ENCODE results near the gene TOP2A.
"Not testable (repeated sequence)": the region's sequence is repeated elsewhere in the genome, so short reads cannot be mapped to it uniquely, and the experiment has no call there.

Gene TOP2A

DNA sequence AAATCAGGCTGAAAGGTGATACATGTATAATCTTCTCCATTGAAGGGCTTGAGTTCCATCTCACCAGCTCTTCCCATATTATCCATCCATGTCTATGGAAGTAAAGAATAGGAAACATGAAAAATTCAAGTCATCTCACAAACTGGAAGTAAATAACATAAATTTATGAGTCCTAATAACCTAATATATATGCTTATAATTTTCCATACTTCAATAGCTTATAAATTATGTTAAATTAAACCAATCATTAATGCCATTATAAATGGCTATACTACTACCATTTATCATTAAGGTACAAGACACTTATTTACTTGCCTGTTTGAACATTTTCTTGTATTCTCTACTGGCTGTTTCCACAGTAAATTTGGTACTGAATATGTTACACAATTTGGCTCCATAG is 4.8 kb downstream of the TOP2A start:
- no peaks in the 10 kb centered on the region for H3K27me3 ChIP-seq (ENCODE audit: insufficient read depth, insufficient read length)
- H3K36me3 ChIP-seq (ENCODE audit: insufficient read depth, insufficient read length, low read length) = peaks cover 80% of the 10 kb centered on the region
- no peak for TF ChIP-seq SUZ12 (IDR thresholded peaks at IDR 0.05; ENCODE audit: extremely low read depth, insufficient read depth, insufficient read length)
- no peak for TF ChIP-seq YY1 (IDR thresholded peaks at IDR 0.05; ENCODE audit: insufficient read depth, insufficient read length)
- TF ChIP-seq ZNF274 (IDR thresholded peaks at IDR 0.05; ENCODE audit: low read depth, low read length) = no peak
- no peaks in the 10 kb centered on the region for H3K9me3 ChIP-seq (ENCODE audit: insufficient read depth, low read length)
- no peaks in the 10 kb centered on the region for H3K4me1 ChIP-seq (ENCODE audit: insufficient read depth, insufficient read length)
- no peak for DNase-seq (ENCODE audit: low read depth, low spot score)
- no peak overlapping the region for H3K9ac ChIP-seq (ENCODE audit: insufficient read length, low read depth)
- no peak overlapping the region for H3K4me3 ChIP-seq (ENCODE audit: insufficient read length, low read depth)

DNA sequence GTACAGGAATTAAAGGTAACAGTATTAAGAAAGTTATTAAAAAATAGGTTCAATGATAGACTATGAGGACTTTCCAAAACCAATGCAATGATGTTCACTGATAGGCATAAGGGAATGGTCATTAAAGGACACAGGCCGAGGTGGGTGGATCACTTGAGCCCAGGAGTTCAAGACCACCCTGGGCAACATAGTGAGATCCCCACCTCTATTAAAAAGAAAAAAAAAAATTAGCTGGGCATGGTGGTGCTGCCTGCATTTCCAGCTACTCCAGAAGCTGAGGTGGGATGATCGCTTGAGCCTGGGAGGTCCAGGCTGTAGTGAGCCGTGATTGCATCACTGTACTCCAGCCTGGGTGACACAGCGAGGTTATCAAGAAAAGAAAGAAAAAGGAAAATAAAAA is 5.9 kb downstream of the TOP2A start:
- no peak for TF ChIP-seq SUZ12 (IDR thresholded peaks at IDR 0.05; ENCODE audit: extremely low read depth, insufficient read depth, insufficient read length)
- no peak for TF ChIP-seq ZNF274 (IDR thresholded peaks at IDR 0.05; ENCODE audit: low read depth, low read length)
- no peak for TF ChIP-seq YY1 (IDR thresholded peaks at IDR 0.05; ENCODE audit: insufficient read depth, insufficient read length)
- no peak for DNase-seq (ENCODE audit: low read depth, low spot score)
- Histone ChIP-seq H3K9me3 (ENCODE audit: insufficient read depth, low read length) (no peaks in the 10 kb centered on the region), H3K27me3 (ENCODE audit: insufficient read depth, insufficient read length) (no peaks in the 10 kb centered on the region), H3K4me1 (ENCODE audit: insufficient read depth, insufficient read length) (no peaks in the 10 kb centered on the region), H3K4me3 (ENCODE audit: insufficient read length, low read depth) (no peak overlapping the region), H3K9ac (ENCODE audit: insufficient read length, low read depth) (no peak overlapping the region), H3K36me3 (ENCODE audit: insufficient read depth, insufficient read length, low read length) (peaks cover 88% of the 10 kb centered on the region)

DNA sequence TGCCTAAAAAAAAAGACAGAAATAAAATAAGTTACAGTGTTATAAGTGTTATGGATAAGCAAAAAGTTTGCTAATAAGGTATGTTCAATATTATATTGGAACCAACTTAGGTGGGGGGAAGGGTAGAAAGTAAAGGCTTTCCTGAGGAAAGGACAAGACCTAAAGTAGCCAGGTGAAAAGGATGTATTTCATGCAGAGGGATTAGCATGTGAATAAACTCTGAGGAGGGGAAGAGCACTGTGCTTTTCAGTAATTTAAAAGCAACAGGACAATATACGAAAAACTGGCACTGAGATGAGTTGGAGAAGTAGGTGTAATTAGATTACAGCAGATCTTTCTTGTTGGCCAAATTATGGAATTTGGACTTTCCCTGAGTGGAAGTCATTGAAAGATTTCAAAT is 7.6 kb downstream of the TOP2A start:
- DNase-seq (ENCODE audit: low read depth, low spot score) = no peak
- Histone ChIP-seq H3K9me3 (ENCODE audit: insufficient read depth, low read length) (no peaks in the 10 kb centered on the region), H3K4me3 (ENCODE audit: insufficient read length, low read depth) (no peak overlapping the region), H3K27me3 (ENCODE audit: insufficient read depth, insufficient read length) (no peaks in the 10 kb centered on the region), H3K4me1 (ENCODE audit: insufficient read depth, insufficient read length) (no peaks in the 10 kb centered on the region), H3K36me3 (ENCODE audit: insufficient read depth, insufficient read length, low read length) (peaks cover 86% of the 10 kb centered on the region), H3K9ac (ENCODE audit: insufficient read length, low read depth) (no peak overlapping the region)
- no peak for TF ChIP-seq SUZ12 (IDR thresholded peaks at IDR 0.05; ENCODE audit: extremely low read depth, insufficient read depth, insufficient read length)
- no peak for TF ChIP-seq ZNF274 (IDR thresholded peaks at IDR 0.05; ENCODE audit: low read depth, low read length)
- TF ChIP-seq YY1 (IDR thresholded peaks at IDR 0.05; ENCODE audit: insufficient read depth, insufficient read length) = no peak

DNA sequence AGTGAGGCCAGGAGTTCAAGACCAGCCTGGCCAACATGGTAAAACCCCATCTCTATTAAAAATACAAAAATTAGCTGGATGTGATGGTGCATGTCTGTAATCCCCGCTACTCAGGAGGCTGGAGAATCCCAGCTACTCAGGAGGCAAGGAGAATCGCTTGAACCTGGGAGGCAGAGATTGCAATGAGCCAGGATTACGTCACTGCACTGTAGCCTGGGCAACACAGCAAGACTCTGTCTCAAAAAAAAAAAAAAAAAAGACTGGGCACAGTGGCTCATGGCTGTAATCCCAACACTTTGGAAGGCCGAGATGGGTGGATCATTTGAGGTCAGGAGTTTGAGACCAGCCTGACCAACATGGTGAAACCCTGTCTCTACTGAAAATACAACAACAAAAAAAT is 8.2 kb downstream of the TOP2A start:
- H3K27me3 ChIP-seq (ENCODE audit: insufficient read depth, insufficient read length); DNase-seq (ENCODE audit: low read depth, low spot score); H3K9me3 ChIP-seq (ENCODE audit: insufficient read depth, low read length); H3K4me1 ChIP-seq (ENCODE audit: insufficient read depth, insufficient read length); H3K4me3 ChIP-seq (ENCODE audit: insufficient read length, low read depth); H3K9ac ChIP-seq (ENCODE audit: insufficient read length, low read depth): not testable (repeated sequence)
- peaks cover 91% of the 10 kb centered on the region for H3K36me3 ChIP-seq (ENCODE audit: insufficient read depth, insufficient read length, low read length)

DNA sequence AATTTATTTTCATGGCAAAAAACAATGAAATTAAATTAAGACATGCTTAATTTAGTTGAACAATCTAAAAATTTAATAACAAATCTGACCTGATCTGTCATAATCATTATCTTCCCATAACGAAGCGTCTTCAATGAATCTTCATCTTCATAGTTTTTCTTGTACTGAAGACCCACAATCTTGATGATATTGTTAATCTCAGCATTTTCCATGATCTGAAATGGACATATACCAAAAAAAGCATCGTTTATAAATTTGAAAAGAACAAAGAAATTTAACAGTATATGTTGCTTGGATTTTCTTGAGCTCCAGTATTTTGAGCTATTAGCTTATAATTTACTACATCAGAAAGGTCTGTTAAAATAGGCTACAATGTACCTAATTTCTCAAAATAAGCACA is 10.2 kb downstream of the TOP2A start:
- H3K4me1 ChIP-seq (ENCODE audit: insufficient read depth, insufficient read length) = no peaks in the 10 kb centered on the region
- TF ChIP-seq YY1 (IDR thresholded peaks at IDR 0.05; ENCODE audit: insufficient read depth, insufficient read length) (no peak), ZNF274 (IDR thresholded peaks at IDR 0.05; ENCODE audit: low read depth, low read length) (no peak), SUZ12 (IDR thresholded peaks at IDR 0.05; ENCODE audit: extremely low read depth, insufficient read depth, insufficient read length) (no peak)
- no peaks in the 10 kb centered on the region for H3K27me3 ChIP-seq (ENCODE audit: insufficient read depth, insufficient read length)
- peaks cover 92% of the 10 kb centered on the region for H3K36me3 ChIP-seq (ENCODE audit: insufficient read depth, insufficient read length, low read length)
- no peak overlapping the region for H3K9ac ChIP-seq (ENCODE audit: insufficient read length, low read depth)
- no peak for DNase-seq (ENCODE audit: low read depth, low spot score)
- no peak overlapping the region for H3K4me3 ChIP-seq (ENCODE audit: insufficient read length, low read depth)
- H3K9me3 ChIP-seq (ENCODE audit: insufficient read depth, low read length) = no peaks in the 10 kb centered on the region

DNA sequence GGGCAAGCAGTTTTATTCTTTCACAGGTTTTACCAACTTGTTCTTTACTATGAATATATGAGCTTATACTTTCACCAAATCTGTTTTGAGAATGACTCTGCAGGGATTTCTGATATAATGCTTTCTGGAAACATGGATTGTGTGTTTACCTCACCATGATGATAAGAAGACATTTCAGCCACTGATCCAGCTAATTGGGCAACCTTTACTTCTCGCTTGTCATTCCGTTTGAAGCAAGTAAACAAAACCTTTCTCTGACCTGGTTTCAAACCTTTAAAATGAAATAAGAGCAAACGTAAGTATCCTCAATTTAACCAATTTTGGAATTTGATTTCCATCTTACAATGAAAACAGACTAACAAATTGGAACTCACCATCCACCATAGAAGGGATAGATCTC is 13.7 kb downstream of the TOP2A start:
- no peak for DNase-seq (ENCODE audit: low read depth, low spot score)
- no peaks in the 10 kb centered on the region for H3K4me1 ChIP-seq (ENCODE audit: insufficient read depth, insufficient read length)
- H3K27me3 ChIP-seq (ENCODE audit: insufficient read depth, insufficient read length) = no peaks in the 10 kb centered on the region
- no peak overlapping the region for H3K9ac ChIP-seq (ENCODE audit: insufficient read length, low read depth)
- no peaks in the 10 kb centered on the region for H3K9me3 ChIP-seq (ENCODE audit: insufficient read depth, low read length)
- H3K4me3 ChIP-seq (ENCODE audit: insufficient read length, low read depth) = no peak overlapping the region
- no peak for TF ChIP-seq ZNF274 (IDR thresholded peaks at IDR 0.05; ENCODE audit: low read depth, low read length)
- TF ChIP-seq YY1 (IDR thresholded peaks at IDR 0.05; ENCODE audit: insufficient read depth, insufficient read length) = no peak
- no peak for TF ChIP-seq SUZ12 (IDR thresholded peaks at IDR 0.05; ENCODE audit: extremely low read depth, insufficient read depth, insufficient read length)
- peaks cover 95% of the 10 kb centered on the region for H3K36me3 ChIP-seq (ENCODE audit: insufficient read depth, insufficient read length, low read length)

DNA sequence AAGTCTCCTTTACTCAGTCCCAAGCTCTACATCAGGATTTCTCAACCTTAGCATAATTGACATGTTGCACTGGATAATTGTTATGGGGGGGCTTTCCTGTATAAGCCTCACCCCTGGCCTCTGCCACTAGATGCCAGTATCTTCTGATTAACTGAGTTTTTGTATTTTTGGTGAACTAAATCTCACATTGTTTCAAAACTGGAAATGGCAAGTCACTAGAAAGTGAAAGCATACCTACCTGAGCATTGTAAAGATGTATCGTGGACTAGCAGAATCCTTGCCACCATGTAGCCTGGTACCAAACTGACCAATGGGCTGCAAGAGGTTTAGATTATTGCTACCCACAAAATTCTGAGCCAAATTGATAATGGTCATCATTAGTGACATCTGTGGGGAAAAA is 15.0 kb downstream of the TOP2A start:
- DNase-seq (ENCODE audit: low read depth, low spot score) = no peak
- Histone ChIP-seq H3K36me3 (ENCODE audit: insufficient read depth, insufficient read length, low read length) (peaks cover 96% of the 10 kb centered on the region), H3K4me3 (ENCODE audit: insufficient read length, low read depth) (no peak overlapping the region), H3K27me3 (ENCODE audit: insufficient read depth, insufficient read length) (no peaks in the 10 kb centered on the region), H3K9ac (ENCODE audit: insufficient read length, low read depth) (no peak overlapping the region), H3K9me3 (ENCODE audit: insufficient read depth, low read length) (no peaks in the 10 kb centered on the region), H3K4me1 (ENCODE audit: insufficient read depth, insufficient read length) (no peaks in the 10 kb centered on the region)
- TF ChIP-seq YY1 (IDR thresholded peaks at IDR 0.05; ENCODE audit: insufficient read depth, insufficient read length) (no peak), SUZ12 (IDR thresholded peaks at IDR 0.05; ENCODE audit: extremely low read depth, insufficient read depth, insufficient read length) (no peak)

DNA sequence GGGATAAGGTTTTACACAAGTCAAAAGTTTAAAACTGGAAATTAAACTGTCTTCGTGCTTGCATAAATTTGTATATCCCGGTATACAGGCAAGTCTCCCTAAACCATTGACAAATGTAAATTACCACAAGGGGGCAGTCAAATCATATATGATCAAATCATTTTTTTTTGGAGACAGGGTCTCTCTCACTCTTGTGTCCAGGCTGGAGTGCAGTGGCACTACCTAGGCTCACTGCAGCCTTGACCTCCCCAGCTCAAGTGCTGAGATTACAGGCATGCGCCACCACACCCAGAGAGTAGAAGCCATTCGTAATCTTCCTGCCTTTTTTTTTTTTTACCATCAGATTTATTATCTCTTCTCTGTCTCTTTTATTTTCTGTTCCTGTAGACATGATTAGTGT is 18.5 kb downstream of the TOP2A start:
- H3K27me3 ChIP-seq (ENCODE audit: insufficient read depth, insufficient read length) = no peaks in the 10 kb centered on the region
- no peaks in the 10 kb centered on the region for H3K9me3 ChIP-seq (ENCODE audit: insufficient read depth, low read length)
- no peak for DNase-seq (ENCODE audit: low read depth, low spot score)
- no peak overlapping the region for H3K9ac ChIP-seq (ENCODE audit: insufficient read length, low read depth)
- TF ChIP-seq ZNF274 (IDR thresholded peaks at IDR 0.05; ENCODE audit: low read depth, low read length) (no peak), YY1 (IDR thresholded peaks at IDR 0.05; ENCODE audit: insufficient read depth, insufficient read length) (no peak), SUZ12 (IDR thresholded peaks at IDR 0.05; ENCODE audit: extremely low read depth, insufficient read depth, insufficient read length) (no peak)
- peaks cover 97% of the 10 kb centered on the region for H3K36me3 ChIP-seq (ENCODE audit: insufficient read depth, insufficient read length, low read length)
- H3K4me3 ChIP-seq (ENCODE audit: insufficient read length, low read depth) = no peak overlapping the region
- H3K4me1 ChIP-seq (ENCODE audit: insufficient read depth, insufficient read length) = no peaks in the 10 kb centered on the region

DNA sequence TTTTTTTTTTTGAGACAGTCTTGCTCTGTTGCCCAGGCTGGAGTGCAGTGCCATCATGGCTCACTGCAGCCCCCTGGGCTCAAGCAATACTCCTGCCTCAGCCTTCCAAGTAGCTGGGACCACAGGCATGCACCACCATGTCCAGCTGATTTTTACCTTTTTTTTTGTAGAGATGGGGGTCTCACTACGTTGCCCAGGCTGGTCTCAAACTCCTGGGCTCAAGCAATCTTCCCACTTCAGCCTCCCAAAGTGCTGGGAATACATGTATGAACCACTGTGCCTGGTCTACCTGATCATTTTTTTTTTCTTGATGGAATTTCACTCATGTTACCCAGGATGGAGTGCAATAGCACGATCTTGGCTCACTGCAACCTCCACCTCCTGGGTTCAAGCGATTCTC is 31.1 kb downstream of the TOP2A start:
- H3K4me3 ChIP-seq (ENCODE audit: insufficient read length, low read depth); H3K4me1 ChIP-seq (ENCODE audit: insufficient read depth, insufficient read length); DNase-seq (ENCODE audit: low read depth, low spot score); H3K27me3 ChIP-seq (ENCODE audit: insufficient read depth, insufficient read length); H3K9ac ChIP-seq (ENCODE audit: insufficient read length, low read depth); H3K9me3 ChIP-seq (ENCODE audit: insufficient read depth, low read length): not testable (repeated sequence)
- H3K36me3 ChIP-seq (ENCODE audit: insufficient read depth, insufficient read length, low read length) = peaks cover 45% of the 10 kb centered on the region

All from NT2/D1 (cell line).